GM21515 (cell line): Measurements from ENCODE around the gene FAM163A.
"Not testable (repeated sequence)": the region's sequence is repeated elsewhere in the genome, so short reads cannot be mapped to it uniquely, and the experiment has no call there.

ENCODE experiments used
- ATAC-seq: cut with Tn5 transposase; IDR thresholded peaks from one replicate; pipeline ENCODE4 v1.9.1; 2021; ENCODE audit not compliant: unreplicated experiment

The FAM163A gene

DNA sequence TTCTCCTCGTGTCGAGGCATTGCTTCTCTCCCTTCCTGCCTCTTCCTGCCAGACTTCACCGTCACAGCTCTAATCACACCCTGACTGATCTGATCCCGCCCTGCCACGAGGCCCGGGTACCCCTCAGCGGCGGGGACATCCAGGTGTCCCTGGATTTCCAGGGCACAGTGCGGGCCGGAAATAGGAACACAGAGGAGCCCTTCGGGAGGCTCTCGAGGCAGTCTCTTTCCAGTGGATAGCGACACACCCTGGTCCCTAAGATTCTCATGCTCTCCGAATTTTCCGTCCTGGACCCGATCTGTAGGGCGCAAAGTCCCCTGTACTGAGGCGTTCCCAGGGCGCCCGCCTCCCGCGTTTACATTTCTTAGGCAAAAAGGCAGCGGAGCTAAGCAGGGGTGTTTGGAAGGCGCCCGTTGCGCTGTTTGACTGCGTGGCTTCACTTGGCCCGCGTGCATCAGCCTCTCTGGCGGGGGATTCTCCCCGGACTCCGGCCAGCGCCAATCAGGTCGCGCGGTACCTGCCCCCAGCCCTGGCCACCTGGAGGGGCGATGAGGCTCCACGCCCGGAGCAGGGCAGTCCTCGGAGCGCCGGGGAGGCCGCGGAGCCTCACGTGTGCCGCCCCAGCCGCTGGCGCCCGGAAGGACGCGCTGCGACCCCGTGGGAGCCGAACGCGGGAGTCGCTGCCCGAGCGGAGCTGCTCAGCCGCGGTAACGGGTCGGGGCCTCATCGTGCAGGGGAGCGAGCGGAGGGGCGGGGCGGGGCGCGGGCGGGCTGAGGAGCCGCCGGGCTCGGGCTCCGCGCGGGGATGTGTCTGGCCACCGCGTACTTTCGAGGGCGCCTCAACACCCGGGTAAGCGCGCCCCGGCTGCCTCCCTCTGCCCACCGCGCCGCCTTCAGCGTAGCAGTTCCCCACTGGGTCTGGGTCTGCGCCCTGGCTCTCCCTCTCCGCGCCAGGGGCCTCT, at the start of gene FAM163A:
Gene FAM163A (plus strand): TSS at position 575 of the 962 bp plus-strand sequence. CDS start 69,807 bp downstream, outside the sequence.
- no peak for ATAC-seq

DNA sequence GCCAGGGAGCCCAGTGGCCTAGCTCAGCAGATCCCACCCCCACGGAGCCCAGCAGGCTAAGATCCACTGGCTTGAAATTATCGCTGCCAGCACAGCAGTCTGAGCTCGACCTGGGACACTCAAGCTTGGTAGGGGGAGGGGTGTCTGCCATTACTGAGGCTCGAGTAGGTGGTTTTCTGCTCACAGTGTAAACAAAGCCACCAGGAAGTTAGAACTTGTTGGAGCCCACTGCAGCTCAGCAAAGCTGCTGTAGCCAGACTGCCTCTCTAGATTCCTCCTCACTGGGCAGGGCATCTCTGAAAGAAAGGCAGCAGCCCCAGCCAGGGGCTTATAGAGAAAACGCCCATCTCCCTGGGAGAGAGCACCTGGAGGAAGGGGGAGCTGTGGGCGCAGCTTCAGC, 48.6 kb upstream of the FAM163A start:
- ATAC-seq = not testable (repeated sequence)

- ATAC-seq = no peak
Observed at GRCh38 chr1:179702946-179703539, 40.0 kb upstream of the FAM163A start.

DNA sequence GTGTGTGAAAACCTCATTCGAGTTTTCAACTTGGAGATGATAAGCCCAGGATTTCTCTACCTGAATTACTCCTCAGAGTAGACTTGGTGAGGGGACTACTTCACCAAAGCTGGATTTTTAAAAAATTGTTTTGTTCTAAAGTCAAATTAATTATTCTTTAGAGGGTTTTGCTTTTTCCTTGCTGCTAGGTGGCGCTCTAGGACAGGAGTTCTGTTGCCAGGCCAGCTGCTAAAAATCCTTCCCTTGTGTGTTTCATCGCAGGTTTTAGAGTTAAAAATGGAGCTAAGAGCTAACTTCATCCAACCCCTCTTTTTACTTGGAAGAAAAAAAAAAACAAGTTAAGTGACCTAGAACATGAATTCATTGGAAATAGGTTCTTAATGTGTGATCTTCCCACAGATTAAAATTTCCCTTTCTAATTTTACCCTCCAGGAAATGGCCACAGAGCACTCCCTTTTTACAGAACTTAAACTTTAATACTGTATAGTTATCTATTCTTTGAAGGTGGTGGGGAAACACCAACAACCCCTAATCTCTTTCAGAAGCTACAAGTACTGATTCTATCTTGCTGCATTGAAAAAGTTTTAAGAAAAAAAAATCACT, 36.7 kb upstream of the FAM163A start:
- no peak for ATAC-seq

- ATAC-seq = no peak
Observed at GRCh38 chr1:179707406-179707805, 35.7 kb upstream of the FAM163A start.

DNA sequence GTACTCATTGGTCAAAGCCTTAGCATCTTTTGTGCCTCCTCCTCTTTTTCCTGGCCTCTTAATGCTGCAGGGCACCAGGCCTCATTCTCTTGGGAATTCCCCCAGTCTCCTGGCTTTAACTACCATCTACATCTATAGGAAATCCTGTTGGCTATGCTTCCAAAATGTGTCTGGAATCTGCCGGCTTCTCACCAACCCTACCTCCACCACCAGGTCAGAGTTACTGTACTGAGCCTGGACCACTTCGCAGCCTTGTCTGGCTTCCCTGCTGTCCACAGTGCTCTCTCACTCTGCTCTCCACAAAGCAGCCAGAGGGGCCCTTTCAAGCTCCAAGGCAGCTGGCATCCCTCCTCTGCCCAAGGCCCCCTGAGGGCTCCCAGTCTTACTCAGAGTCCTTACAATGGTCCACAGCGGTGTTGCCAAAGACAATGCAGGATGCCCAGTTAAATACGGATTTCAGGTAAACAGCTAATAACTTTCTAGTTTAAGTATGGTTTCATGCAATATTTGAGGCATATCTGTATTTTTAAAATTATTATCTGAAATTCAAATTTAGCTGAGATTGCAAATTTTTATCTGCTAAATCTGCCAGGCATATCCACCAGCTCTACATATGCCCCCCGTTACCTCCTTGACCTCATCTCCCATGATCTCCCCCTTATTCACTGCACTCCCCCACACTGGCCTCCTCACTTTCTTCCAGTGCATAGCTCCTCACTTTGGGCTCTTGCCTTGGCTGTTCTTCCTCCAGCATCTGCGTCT, 34.5 kb upstream of the FAM163A start:
- ATAC-seq = no peak

DNA sequence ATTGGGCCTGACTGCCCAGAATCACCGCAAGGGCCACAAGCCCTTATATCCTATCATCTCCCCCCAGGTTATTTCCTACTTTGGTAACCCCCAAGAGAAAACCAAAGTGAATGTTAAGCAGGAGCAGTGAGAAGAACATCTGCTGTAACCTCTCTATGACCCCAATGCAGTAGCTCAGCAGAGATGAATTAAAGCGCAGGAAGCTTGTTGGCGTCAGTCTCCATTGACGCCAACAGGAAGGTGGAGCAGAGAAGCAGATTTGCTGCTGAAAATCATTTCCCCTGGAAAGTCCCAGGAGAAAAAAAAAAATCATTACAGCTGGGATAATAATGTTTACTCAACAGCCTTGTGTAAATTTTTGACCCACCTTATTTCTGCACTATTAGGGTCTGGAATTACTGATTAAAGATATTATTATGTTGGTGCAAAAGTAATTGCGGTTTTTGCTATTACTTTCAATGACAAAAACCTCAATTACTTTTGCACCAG, 33.2 kb upstream of the FAM163A start:
- ATAC-seq = peak; percentile 55

GRCh38 chr1:179714159-179714558, 28.9 kb upstream of the FAM163A start:
- ATAC-seq = no peak

GRCh38 chr1:179714623-179715022, 28.5 kb upstream of the FAM163A start:
- no peak for ATAC-seq

DNA sequence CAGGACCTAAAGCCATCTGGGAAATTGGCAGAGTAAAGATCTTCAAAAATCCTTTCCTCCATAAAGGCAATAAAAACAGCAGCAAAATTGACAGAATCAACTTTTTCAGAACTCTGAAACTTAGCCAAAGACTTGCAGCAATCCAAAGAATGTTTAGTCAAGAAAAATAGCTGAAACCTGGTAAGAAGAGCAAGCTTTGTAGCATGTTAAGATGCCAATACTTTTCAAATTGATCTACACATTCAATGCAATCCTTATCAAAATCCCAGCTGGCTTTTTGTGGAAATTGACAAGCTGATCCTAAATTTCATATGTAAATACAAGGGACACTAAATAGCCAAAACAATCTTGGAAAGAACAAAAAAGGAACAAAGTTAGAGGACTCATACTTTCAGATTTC, 23.8 kb upstream of the FAM163A start:
- ATAC-seq = no peak

GRCh38 chr1:179728271-179728670, 14.8 kb upstream of the FAM163A start:
- no peak for ATAC-seq

GRCh38 chr1:179729881-179730280, 13.2 kb upstream of the FAM163A start:
- ATAC-seq = no peak

GRCh38 chr1:179731643-179732042, 11.4 kb upstream of the FAM163A start:
- ATAC-seq = no peak

GRCh38 chr1:179742291-179742690, 800 bp upstream of the FAM163A start:
- no peak for ATAC-seq

GRCh38 chr1:179743679-179744400, 749 bp downstream of the FAM163A start:
- no peak for ATAC-seq

- no peak for ATAC-seq
Observed at GRCh38 chr1:179744401-179745130, 1.5 kb downstream of the FAM163A start.

- ATAC-seq = no peak
Observed at GRCh38 chr1:179745131-179745611, 2.1 kb downstream of the FAM163A start.

DNA sequence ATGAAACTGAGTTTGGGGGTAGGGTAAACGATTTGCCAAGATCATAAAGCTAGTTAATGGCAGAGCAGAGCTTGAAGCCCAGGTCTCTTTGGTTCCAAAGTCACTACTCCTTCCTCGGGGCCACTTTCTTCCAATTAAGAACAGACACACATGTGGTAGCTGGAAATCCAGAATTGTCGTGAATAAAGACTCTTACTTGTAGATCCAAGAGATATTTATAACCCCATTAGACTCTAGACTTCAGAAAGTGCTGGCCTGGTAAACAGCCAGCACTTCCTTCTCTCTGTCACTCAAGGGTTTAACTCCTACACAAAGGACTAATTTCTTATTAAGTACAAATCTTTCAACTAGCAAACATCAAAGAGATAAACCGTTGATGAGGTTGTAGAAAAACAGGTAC, 2.7 kb downstream of the FAM163A start:
- ATAC-seq = no peak

- no peak for ATAC-seq
Observed at GRCh38 chr1:179747611-179748010, 4.5 kb downstream of the FAM163A start.
